HepG2 (cell line): ENCODE data around the gene MEIOB. TPM values are rescaled to one million over a fixed set of nuclear protein-coding genes. Genes with fewer than 3 reads are reported as not detected.

Experiments
- LRRFIP1 ChIP-seq: sonication (generic); formaldehyde crosslinking; conservative IDR thresholded peaks from 2 replicates; pipeline ENCODE4 v1.4.0; 2020; ENCODE audit warnings: missing genetic modification reagents
- MAX ChIP-seq: IDR thresholded peaks from 2 replicates; pipeline ENCODE4 v1.6.1; 2012; ENCODE audit warnings: inconsistent platforms
- MIER3 ChIP-seq: IDR thresholded peaks from 2 replicates; pipeline ENCODE4 v1.6.1; 2016; ENCODE audit warnings: missing compliant biosample characterization, borderline replicate concordance
- NONO ChIP-seq, 2 experiments: fragments of 450-650 bp in 1 of 2; sonication (generic) in 1 of 2; formaldehyde crosslinking in 1 of 2; IDR thresholded peaks in 1 of 2; conservative IDR thresholded peaks in 1 of 2; 2 replicates each; pipeline versions ENCODE4 v1.6.1 to v1.8.0; 2017 to 2022; ENCODE audit warnings: mild to moderate bottlenecking in 1 of 2, missing genetic modification reagents in 1 of 2, moderate library complexity in 1 of 2
- POLR2AphosphoS5 ChIP-seq: IDR thresholded peaks from 2 replicates; pipeline ENCODE4 v1.6.1; 2012; ENCODE audit warnings: low read depth, low read length
- RERE ChIP-seq: IDR thresholded peaks from 2 replicates; pipeline ENCODE4 v1.6.1; 2016; ENCODE audit warnings: low read depth, missing genetic modification reagents, missing compliant biosample characterization
- RFXAP ChIP-seq: sonication (generic); formaldehyde crosslinking; IDR thresholded peaks from 2 replicates; pipeline ENCODE4 v1.4.0; 2020; ENCODE audit warnings: missing genetic modification reagents, borderline replicate concordance
- THRA ChIP-seq: sonication (generic); formaldehyde crosslinking; IDR thresholded peaks from 2 replicates; pipeline ENCODE4 v1.4.0; 2020; ENCODE audit warnings: missing genetic modification reagents, borderline replicate concordance
- ZBTB10 ChIP-seq: sonication (generic); formaldehyde crosslinking; IDR thresholded peaks from 2 replicates; pipeline ENCODE4 v1.4.0; 2020; ENCODE audit warnings: missing genetic modification reagents, borderline replicate concordance
- ZFX ChIP-seq: sonication (generic); formaldehyde crosslinking; IDR thresholded peaks from 2 replicates; pipeline ENCODE4 v1.4.0; 2020; ENCODE audit warnings: mild to moderate bottlenecking, low read depth, missing genetic modification reagents, moderate library complexity
- ZNF343 ChIP-seq: sonication (generic); formaldehyde crosslinking; IDR thresholded peaks from 2 replicates; pipeline ENCODE4 v1.4.0; 2020; ENCODE audit warnings: mild to moderate bottlenecking, missing genetic modification reagents
- ZNF761 ChIP-seq: sonication (generic); formaldehyde crosslinking; conservative IDR thresholded peaks from 2 replicates; pipeline ENCODE4 v1.4.0; 2020; ENCODE audit warnings: mild to moderate bottlenecking, missing genetic modification reagents
- polyA plus RNA-seq, 8 experiments: library from polyadenylated mRNA; depleted of rRNA in 3 of 8; stranded (reverse) in 7 of 8; unstranded in 1 of 8; fragments of >200 nt; fragmentation: Illumina TruSeq in 4 of 8; extraction: Trizol in 4 of 8; gene quantifications; 2 replicates each; pipeline versions ENCODE4 v1.2.1 to v1.2.3, GENCODE V29; 2011 to 2016; ENCODE audit warnings: low read depth in 4 of 8, missing spikeins in 1 of 8, mixed read lengths in 1 of 8; ENCODE audit not compliant: insufficient read depth in 1 of 8
- total RNA-seq, 5 experiments: library from RNA; depleted of rRNA; stranded (reverse); fragments of >200 nt; fragmentation: Illumina TruSeq; extraction: Trizol; gene quantifications; 2 replicates each; pipeline ENCODE4 v1.2.3, GENCODE V29; 2016; ENCODE audit warnings: low read depth in 1 of 5
- TF ChIP-seq, protein P1 (sequence below): IDR thresholded peaks from 2 replicates; pipeline ENCODE4 v1.6.1; 2016; ENCODE audit warnings: missing biosample characterization, missing genetic modification reagents, low read depth

MEIOB gene
- total and polyA plus RNA-seq, 2 of the 13 experiments (the other 11 are each of a cell fraction or from before 2014, with no cell fraction given), result 0.17 TPM; not detected in 1

DNA sequence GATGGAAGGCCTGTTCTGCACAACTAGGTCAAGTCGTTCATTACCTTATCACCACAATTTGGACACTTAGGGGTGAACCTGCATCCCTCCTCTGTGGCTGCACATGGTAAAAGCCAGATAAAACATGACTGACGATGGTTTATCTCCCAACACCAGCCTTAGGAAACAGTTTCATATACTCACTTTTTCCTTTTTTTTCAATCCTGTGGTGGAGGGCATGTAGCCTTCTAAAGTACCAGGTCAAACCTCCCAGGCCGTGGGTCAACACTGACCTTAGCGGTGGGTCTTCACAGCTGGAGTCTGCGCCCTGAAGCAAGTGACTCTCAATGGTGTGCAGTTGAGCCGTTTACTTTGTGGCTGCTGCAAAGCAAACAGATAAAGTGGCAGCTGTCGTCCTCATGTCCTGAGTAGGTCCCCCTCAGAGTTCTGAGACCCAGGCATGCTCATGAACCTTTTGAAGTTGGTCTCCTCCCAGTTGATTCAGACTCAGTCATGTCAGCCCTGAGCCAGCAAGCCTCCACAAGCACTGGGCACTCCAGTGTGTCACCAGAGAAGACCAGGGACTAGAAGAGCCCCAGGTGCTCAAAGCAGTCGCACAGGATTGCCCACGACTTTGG is 39.0 kb downstream of the MEIOB start (continued):
- TF ChIP-seq ZBTB10, result peak; percentile 81; the same call in 1 of the 2 replicates
- TF ChIP-seq RERE, result peak; percentile 79
- TF ChIP-seq MAX, result peak; percentile 86
- no peak for TF ChIP-seq LRRFIP1 (CRISPR knock-in tag)
- peak; percentile 47 for TF ChIP-seq POLR2AphosphoS5
- 0 out of 2 replicates have a peak, but pooled peaks have one; percentile 46 for TF ChIP-seq MIER3 (CRISPR knock-in tag)
- peak; percentile 35; the same call in 1 of the 2 replicates for TF ChIP-seq ZFX (CRISPR knock-in tag)
- TF ChIP-seq ZNF343 (CRISPR knock-in tag), result no peak
- TF ChIP-seq THRA, result peak; percentile 77; the same call in 1 of the 2 replicates
- TF ChIP-seq, protein P1, sequence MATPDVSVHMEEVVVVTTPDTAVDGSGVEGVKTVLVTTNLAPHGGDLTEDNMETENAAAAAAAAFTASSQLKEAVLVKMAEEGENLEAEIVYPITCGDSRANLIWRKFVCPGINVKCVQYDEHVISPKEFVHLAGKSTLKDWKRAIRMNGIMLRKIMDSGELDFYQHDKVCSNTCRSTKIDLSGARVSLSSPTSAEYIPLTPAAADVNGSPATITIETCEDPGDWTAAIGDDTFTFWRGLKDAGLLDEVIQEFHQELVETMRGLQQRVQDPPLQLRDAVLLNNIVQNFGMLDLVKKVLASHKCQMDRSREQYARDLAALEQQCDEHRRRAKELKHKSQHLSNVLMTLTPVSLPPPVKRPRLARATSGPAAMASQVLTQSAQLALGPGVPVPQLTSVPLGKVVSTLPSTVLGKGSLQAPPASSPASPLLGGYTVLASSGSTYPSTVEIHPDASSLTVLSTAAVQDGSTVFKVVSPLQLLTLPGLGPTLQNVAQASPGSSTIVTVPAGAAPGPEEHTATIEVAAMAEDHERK, result no peak
- TF ChIP-seq RFXAP (CRISPR knock-in tag), result 0 out of 2 replicates have a peak, but pooled peaks have one; percentile 36
- 0 out of 2 replicates have a peak, but pooled peaks have one; percentile 75 for TF ChIP-seq ZNF761 (CRISPR knock-in tag)
- TF ChIP-seq NONO (IDR thresholded peaks at IDR 0.05), result no peak
- TF ChIP-seq NONO (CRISPR knock-in tag; conservative IDR thresholded peaks at IDR 0.05), result no peak; the same call in 1 of the 2 replicates
